GM12878 (cell line): ENCODE measurements around the gene PCLO. TPM values are rescaled to one million over a fixed set of nuclear protein-coding genes. Genes with fewer than 3 reads are reported as not detected.

Experiments
- ATAC-seq: fragments of 200-7000 bp; cut with Tn5 transposase; 3 replicates; pipeline ENCODE4 v1.9.1; 2020; ENCODE audit warnings: mild to moderate bottlenecking, moderate library complexity
- BruUV-seq: library from RNA; stranded (reverse); fragments of 400-500 nt; replicated peaks from 2 replicates; lab custom pipeline; 2021; lab: Mats Ljungman, UMichigan
- CTCF ChIA-PET: fragments of 300-600 bp; sonication (Branson Sonifier 250); formaldehyde crosslinking; extraction: SDS; loops from one replicate; lab custom pipeline; 2021; ENCODE audit warnings: inconsistent platforms; lab: Yijun Ruan, JAX
- POLR2A ChIA-PET: fragments of 350-600 bp; formaldehyde crosslinking; extraction: SDS; loops from one replicate; lab custom pipeline; 2021; ENCODE audit warnings: inconsistent platforms; lab: Charles Lee
- RAD21 ChIA-PET: fragments of 300-600 bp; sonication (Branson Sonifier 250); formaldehyde crosslinking; loops from one replicate; lab custom pipeline; 2023; ENCODE audit warnings: antibody characterized with exemption; ENCODE audit not compliant: unreplicated experiment; lab: Charles Lee
- SMC1A ChIA-PET: fragments of 300-600 bp; sonication (Branson Sonifier 250); formaldehyde crosslinking; loops from one replicate; lab custom pipeline; 2023; ENCODE audit not compliant: unreplicated experiment, uncharacterized antibody; lab: Charles Lee
- DNase-seq: peaks from one replicate; pipeline ENCODE4 v3.0.0-alpha.2; 2011; ENCODE audit warnings: low read depth, low spot score
- FAIRE-seq: peaks from 3 replicates; lab custom pipeline; 2011; peaks lifted over from hg19 to GRCh38; lab: Jason Lieb, UNC
- H2AFZ ChIP-seq: 2 replicates; pipeline ENCODE4 v1.6.0; 2011; ENCODE audit warnings: low read depth, low read length, control low read depth; ENCODE audit not compliant: control insufficient read depth
- H3K27ac ChIP-seq: 2 replicates; pipeline ENCODE4 v1.5.1; 2011; ENCODE audit warnings: control low read depth; ENCODE audit not compliant: control insufficient read depth, insufficient read depth
- H3K27me3 ChIP-seq, 2 experiments: replicated peaks in 1 of 2; 2 replicates each; pipeline versions ENCODE4 v1.6.0 to v1.6.1; 2011; ENCODE audit warnings: low read length in 1 of 2; ENCODE audit not compliant: control insufficient read depth in 2 of 2, insufficient read depth in 2 of 2
- H3K36me3 ChIP-seq, 2 experiments: 2 replicates each; pipeline ENCODE4 v1.5.1; 2011; ENCODE audit warnings: low read length in 1 of 2; ENCODE audit not compliant: control insufficient read depth in 2 of 2, insufficient read depth in 2 of 2
- H3K4me1 ChIP-seq: 2 replicates; pipeline ENCODE4 v1.6.1; 2011; ENCODE audit warnings: mild to moderate bottlenecking, low read length, moderate library complexity, mixed read lengths; ENCODE audit not compliant: control insufficient read depth, insufficient read depth
- H3K4me2 ChIP-seq: 2 replicates; pipeline ENCODE4 v1.6.0; 2011; ENCODE audit warnings: control low read depth; ENCODE audit not compliant: control insufficient read depth, insufficient read depth
- H3K4me3 ChIP-seq: fragments of 200-600 bp; sonication (generic); 2 replicates; pipeline ENCODE4 v1.5.1; 2016
- H3K79me2 ChIP-seq: 2 replicates; pipeline ENCODE4 v1.6.0; 2011; ENCODE audit warnings: low read length; ENCODE audit not compliant: control insufficient read depth, insufficient read depth
- H3K9ac ChIP-seq: 2 replicates; pipeline ENCODE4 v1.8.0; 2011; ENCODE audit warnings: low read length, control low read depth, mixed read lengths; ENCODE audit not compliant: control insufficient read depth, insufficient read depth
- H3K9me3 ChIP-seq: replicated peaks from 3 replicates; pipeline ENCODE4 v1.5.1; 2011; ENCODE audit warnings: mild to moderate bottlenecking, low read length; ENCODE audit not compliant: control insufficient read depth, insufficient read depth
- H4K20me1 ChIP-seq: 2 replicates; pipeline ENCODE4 v1.6.0; 2011; ENCODE audit not compliant: control insufficient read depth, insufficient read depth
- BACH1 ChIP-seq: fragments of 450-650 bp; IDR thresholded peaks from 2 replicates; pipeline ENCODE4 v1.6.1; 2017; ENCODE audit warnings: mild to moderate bottlenecking, borderline replicate concordance
- BRCA1 ChIP-seq: IDR thresholded peaks from 2 replicates; pipeline ENCODE4 v1.6.1; 2011; ENCODE audit warnings: low read depth, low read length, improper control_type of control experiment
- CBFB ChIP-seq: IDR thresholded peaks from 2 replicates; pipeline ENCODE4 v1.6.1; 2016; ENCODE audit warnings: antibody characterized with exemption, low read depth
- CEBPB ChIP-seq, 2 experiments: fragments of 150-350 bp in 1 of 2; IDR thresholded peaks; 2 replicates each; pipeline ENCODE4 v1.6.1; 2012 to 2014; ENCODE audit warnings: low read depth in 2 of 2, low read length in 2 of 2, borderline replicate concordance in 1 of 2, inconsistent platforms in 1 of 2
- CHD2 ChIP-seq: IDR thresholded peaks from 2 replicates; pipeline ENCODE4 v1.6.1; 2011; ENCODE audit warnings: low read depth, low read length, improper control_type of control experiment, borderline replicate concordance
- MAX ChIP-seq: IDR thresholded peaks from 2 replicates; pipeline ENCODE4 v1.6.1; 2012; ENCODE audit warnings: low read depth, low read length, improper control_type of control experiment
- NFYA ChIP-seq: IDR thresholded peaks from 2 replicates; pipeline ENCODE4 v1.6.1; 2011; ENCODE audit warnings: low read depth, mild to moderate bottlenecking, low read length, improper control_type of control experiment, borderline replicate concordance
- NR2C2 ChIP-seq: IDR thresholded peaks from 2 replicates; pipeline ENCODE4 v1.6.1; 2011; ENCODE audit warnings: borderline replicate concordance, low read depth; ENCODE audit not compliant: control insufficient read depth, insufficient read length
- NRF1 ChIP-seq: conservative IDR thresholded peaks from 2 replicates; pipeline ENCODE4 v1.6.1; 2011; ENCODE audit warnings: mild to moderate bottlenecking, low read depth, low read length, improper control_type of control experiment
- PAX5 ChIP-seq: IDR thresholded peaks from 2 replicates; pipeline ENCODE4 v1.6.1; 2011; ENCODE audit warnings: low read depth, low read length, borderline replicate concordance
- POLR2AphosphoS2 ChIP-seq: IDR thresholded peaks from 2 replicates; pipeline ENCODE4 v1.6.1; 2011; ENCODE audit warnings: low read depth, mild to moderate bottlenecking, low read length, improper control_type of control experiment, moderate library complexity
- RELB ChIP-seq: fragments of 450-650 bp; IDR thresholded peaks from 2 replicates; pipeline ENCODE4 v1.6.1; 2017; ENCODE audit warnings: low read depth, mild to moderate bottlenecking, moderate library complexity
- SUZ12 ChIP-seq: fragments of 200-600 bp; sonication (generic); IDR thresholded peaks from one replicate; pipeline ENCODE4 v1.6.1; 2018; ENCODE audit warnings: antibody characterized with exemption, mild to moderate bottlenecking; ENCODE audit not compliant: unreplicated experiment
- YBX1 ChIP-seq: fragments of 450-650 bp; IDR thresholded peaks from 2 replicates; pipeline ENCODE4 v1.6.1; 2016; ENCODE audit warnings: antibody characterized with exemption
- ZBED1 ChIP-seq: IDR thresholded peaks from 2 replicates; pipeline ENCODE4 v1.6.1; 2016; ENCODE audit warnings: borderline replicate concordance
- ZNF274 ChIP-seq: IDR thresholded peaks from one replicate; pipeline ENCODE4 v1.8.0; 2011; ENCODE audit not compliant: insufficient read length, insufficient read depth
- ZNF384 ChIP-seq: IDR thresholded peaks from 2 replicates; pipeline ENCODE4 v1.6.1; 2012; ENCODE audit warnings: low read depth, mild to moderate bottlenecking, low read length, improper control_type of control experiment, borderline replicate concordance
- WGBS: methylation state at CpG from one replicate; pipeline ENCODE4 v1.1.6; 2016; ENCODE audit warnings: low lambda C conversion rate; ENCODE audit not compliant: insufficient replicate concordance, insufficient coverage; ENCODE audit errors: missing lambda C conversion rate; 5-methylcytosine and 5-hydroxymethylcytosine counted together
- in situ Hi-C: fragments of 300-500 bp; cut with MboI; formaldehyde crosslinking; loops from 9 replicates; pipeline ENCODE4 v1.14.3; 2018; ENCODE audit warnings: mixed read lengths
- intact Hi-C: fragments of 100-400 bp; cut with micrococcal nuclease; formaldehyde crosslinking; loops from one replicate; pipeline ENCODE4 v1.14.2; 2022; ENCODE audit not compliant: unreplicated experiment
- polyA plus RNA-seq, 11 experiments: library from polyadenylated mRNA; depleted of rRNA in 4 of 11; unstranded in 6 of 11; stranded (reverse) in 5 of 11; fragments of >200 nt; fragmentation: Nextera tagmentation in 4 of 11; fragmentation: Illumina TruSeq in 1 of 11; extraction: Ambion mirVana in 4 of 11; extraction: Trizol in 1 of 11; gene quantifications; 1 replicate in 1 of 11; 2 replicates in 10 of 11; pipeline versions ENCODE4 v1.2.1 to v1.2.3, GENCODE V29; 2011 to 2016; ENCODE audit warnings: inconsistent platforms in 2 of 11, missing spikeins in 2 of 11, low read depth in 1 of 11
- total RNA-seq, 4 experiments: library from RNA; depleted of rRNA in 3 of 4; stranded (reverse); fragments of >200 nt in 3 of 4; fragmentation: Illumina TruSeq in 1 of 4; extraction: Trizol in 1 of 4; gene quantifications; 2 replicates each; pipeline versions ENCODE4 v1.2.1 to v1.2.3, GENCODE V29; 2013 to 2021

Gene PCLO
- total and polyA plus RNA-seq, 10 of the 15 experiments (the other 5 are each of a cell fraction or from before 2014, with no cell fraction given), result 0.01 to 0.08 (median 0.03) TPM; not detected in 6

- intact Hi-C loops, result no loop called here
- H3K4me2 ChIP-seq, result no peak overlapping the region
- CTCF ChIA-PET, result no interaction called here
- no peak for DNase-seq
- no peaks in the 10 kb centered on the region for H4K20me1 ChIP-seq
- no peaks in the 10 kb centered on the region for H3K27me3 ChIP-seq
- H3K79me2 ChIP-seq, result no peaks in the 10 kb centered on the region
- TF ChIP-seq PAX5 (no peak), BACH1 (no peak)
- no peak overlapping the region for H3K9ac ChIP-seq
- no peaks in the 10 kb centered on the region for H3K4me1 ChIP-seq
- no TSS peak for BruUV-seq
- RAD21 ChIA-PET, result no interaction called here
- in situ Hi-C loops, result no loop called here
- H3K36me3 ChIP-seq, result no peaks in the 10 kb centered on the region
- SMC1A ChIA-PET, result no interaction called here
- no peak overlapping the region for H3K27ac ChIP-seq
- no peak overlapping the region for H2AFZ ChIP-seq
- 21% methylated on average over 2 of the region's 2 CpGs for WGBS
- H3K9me3 ChIP-seq, result no peaks in the 10 kb centered on the region
- no peak for ATAC-seq
- POLR2A ChIA-PET, result no interaction called here
- FAIRE-seq, result no peak
- no peak overlapping the region for H3K4me3 ChIP-seq
These were observed 107.5 kb downstream of the PCLO start for GRCh38 chr7:83055197-83055596.

- RAD21 ChIA-PET, result no interaction called here
- in situ Hi-C loops (no loop called here), intact Hi-C loops (no loop called here)
- no peaks in the 10 kb centered on the region for H3K27me3 ChIP-seq
- no peaks in the 10 kb centered on the region for H4K20me1 ChIP-seq
- CTCF ChIA-PET, result no interaction called here
- no peak overlapping the region for H3K4me3 ChIP-seq
- H3K9ac ChIP-seq, result no peak overlapping the region
- no peaks in the 10 kb centered on the region for H3K4me1 ChIP-seq
- DNase-seq, result no peak
- no TSS peak for BruUV-seq
- no peak for FAIRE-seq
- POLR2A ChIA-PET, result no interaction called here
- H3K9me3 ChIP-seq, result no peaks in the 10 kb centered on the region
- H2AFZ ChIP-seq, result no peak overlapping the region
- H3K4me2 ChIP-seq, result no peak overlapping the region
- WGBS, result 0% methylated on average over 1 of the region's 1 CpG
- ATAC-seq, result no peak
- SMC1A ChIA-PET, result no interaction called here
- no peak overlapping the region for H3K27ac ChIP-seq
- no peaks in the 10 kb centered on the region for H3K36me3 ChIP-seq
- no peaks in the 10 kb centered on the region for H3K79me2 ChIP-seq
- TF ChIP-seq NRF1, result no peak
- TF ChIP-seq RELB, result no peak
- no peak for TF ChIP-seq NFYA
- TF ChIP-seq CBFB, result no peak
- no peak for TF ChIP-seq ZNF274
- no peak for TF ChIP-seq CEBPB (IDR thresholded peaks at IDR 0.05; ENCODE audit: borderline replicate concordance in 1 of 2, low read depth in 2 of 2, low read length in 2 of 2)
- TF ChIP-seq NR2C2, result no peak
- TF ChIP-seq CHD2, result no peak
- no peak for TF ChIP-seq YBX1
- no peak for TF ChIP-seq ZBED1
- no peak for TF ChIP-seq POLR2AphosphoS2
- TF ChIP-seq SUZ12, result no peak
- TF ChIP-seq ZNF384, result no peak
- no peak for TF ChIP-seq BRCA1
- no peak for TF ChIP-seq BACH1
- no peak for TF ChIP-seq MAX
These were observed 108.2 kb downstream of the PCLO start for GRCh38 chr7:83054472-83054871.
